ENCODE results near the gene CHCHD3. TPM values are rescaled to one million over a fixed set of nuclear protein-coding genes. Genes with fewer than 3 reads are reported as not detected.

CHCHD3 gene
- total and polyA plus RNA-seq, 4 donors = 20.1 to 78.0 (median 46.9) TPM

DNA sequence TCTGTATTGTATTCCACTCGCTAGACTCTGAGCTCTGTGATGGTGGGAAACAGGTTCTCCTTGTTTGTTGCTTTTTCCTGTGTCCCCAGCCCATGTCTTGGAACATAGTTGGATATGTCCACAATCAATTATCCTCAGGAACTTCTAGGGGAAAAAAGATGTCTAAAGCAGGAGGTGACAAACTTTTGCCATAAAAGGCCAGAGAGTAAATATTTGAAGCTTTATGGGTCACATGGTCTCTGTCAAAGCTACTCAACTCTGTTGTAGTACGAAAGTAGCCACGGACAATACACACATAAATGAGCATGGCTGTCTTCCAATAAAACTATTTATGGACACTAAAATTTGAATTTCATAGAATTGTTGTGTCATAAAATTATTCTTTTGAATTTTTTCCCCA lies 220.5 kb downstream of the CHCHD3 start:
- WGBS, 2 donors = 85 to 91% methylated on average over 3 of the region's 3 CpGs
- no peak for DNase-seq
- Histone ChIP-seq H3K27ac (ENCODE audit: low read depth in 1 of 2, low read length in 1 of 2) (no peak overlapping the region), H3K36me3 (ENCODE audit: control insufficient read depth in 4 of 4, insufficient read depth in 4 of 4, low read length in 4 of 4) (no peaks in the 10 kb centered on the region), H3K4me3 (no peak overlapping the region), H3K9me3 (ENCODE audit: control insufficient read depth in 4 of 4, insufficient read depth in 3 of 4, low read length in 3 of 4) (no peaks in the 10 kb centered on the region), H3K4me1 (ENCODE audit: control insufficient read depth in 5 of 5, insufficient read depth in 5 of 5, low read length in 5 of 5) (peaks cover 0 to 18% (median 0%) of the 10 kb centered on the region in 5 donors), H3K9ac (ENCODE audit: insufficient read depth in 1 of 2, low read length in 2 of 2) (no peak overlapping the region), H3K27me3 (ENCODE audit: control insufficient read depth in 3 of 3, insufficient read depth in 3 of 3, low read length in 2 of 3) (no peaks in the 10 kb centered on the region)
- ATAC-seq (ENCODE audit: insufficient read depth, low FRiP score) = no peak
- no peak for TF ChIP-seq CTCF (IDR thresholded peaks at IDR 0.05; ENCODE audit: control extremely low read depth, extremely low read depth)

- no peak overlapping the region for H3K9ac ChIP-seq (ENCODE audit: insufficient read depth in 1 of 2, low read length in 2 of 2)
- no peaks in the 10 kb centered on the region for H3K27me3 ChIP-seq (ENCODE audit: control insufficient read depth in 3 of 3, insufficient read depth in 3 of 3, low read length in 2 of 3)
- 47 to 78% methylated on average over 1 of the region's 1 CpG for WGBS, 2 donors
- H3K4me1 ChIP-seq (ENCODE audit: control insufficient read depth in 5 of 5, insufficient read depth in 5 of 5, low read length in 5 of 5) = peaks cover 0 to 3% (median 0%) of the 10 kb centered on the region in 5 donors
- H3K9me3 ChIP-seq (ENCODE audit: control insufficient read depth in 4 of 4, insufficient read depth in 3 of 4, low read length in 3 of 4) = no peaks in the 10 kb centered on the region
- no peaks in the 10 kb centered on the region for H3K36me3 ChIP-seq (ENCODE audit: control insufficient read depth in 4 of 4, insufficient read depth in 4 of 4, low read length in 4 of 4)
- no peak overlapping the region for H3K27ac ChIP-seq (ENCODE audit: low read depth in 1 of 2, low read length in 1 of 2)
- TF ChIP-seq CTCF (IDR thresholded peaks at IDR 0.05; ENCODE audit: control extremely low read depth, extremely low read depth) = no peak
- no peak for DNase-seq
- ATAC-seq (ENCODE audit: insufficient read depth, low FRiP score) = no peak
- no peak overlapping the region for H3K4me3 ChIP-seq
Observed at GRCh38 chr7:132859199-132859598, 222.7 kb downstream of the CHCHD3 start.

- Histone ChIP-seq H3K27ac (ENCODE audit: low read depth in 1 of 2, low read length in 1 of 2) (no peak overlapping the region), H3K4me1 (ENCODE audit: control insufficient read depth in 5 of 5, insufficient read depth in 5 of 5, low read length in 5 of 5) (peaks cover 0 to 3% (median 0%) of the 10 kb centered on the region in 5 donors), H3K9me3 (ENCODE audit: control insufficient read depth in 4 of 4, insufficient read depth in 3 of 4, low read length in 3 of 4) (no peaks in the 10 kb centered on the region), H3K27me3 (ENCODE audit: control insufficient read depth in 3 of 3, insufficient read depth in 3 of 3, low read length in 2 of 3) (no peaks in the 10 kb centered on the region), H3K4me3 (no peak overlapping the region), H3K9ac (ENCODE audit: insufficient read depth in 1 of 2, low read length in 2 of 2) (no peak overlapping the region), H3K36me3 (ENCODE audit: control insufficient read depth in 4 of 4, insufficient read depth in 4 of 4, low read length in 4 of 4) (no peaks in the 10 kb centered on the region)
- 97% methylated on average over 4 of the region's 4 CpGs for WGBS, 2 donors
- ATAC-seq (ENCODE audit: insufficient read depth, low FRiP score) (no peak), DNase-seq (no peak)
- TF ChIP-seq CTCF (IDR thresholded peaks at IDR 0.05; ENCODE audit: control extremely low read depth, extremely low read depth) = no peak
Observed at GRCh38 chr7:132858760-132859159, 223.1 kb downstream of the CHCHD3 start.

DNA sequence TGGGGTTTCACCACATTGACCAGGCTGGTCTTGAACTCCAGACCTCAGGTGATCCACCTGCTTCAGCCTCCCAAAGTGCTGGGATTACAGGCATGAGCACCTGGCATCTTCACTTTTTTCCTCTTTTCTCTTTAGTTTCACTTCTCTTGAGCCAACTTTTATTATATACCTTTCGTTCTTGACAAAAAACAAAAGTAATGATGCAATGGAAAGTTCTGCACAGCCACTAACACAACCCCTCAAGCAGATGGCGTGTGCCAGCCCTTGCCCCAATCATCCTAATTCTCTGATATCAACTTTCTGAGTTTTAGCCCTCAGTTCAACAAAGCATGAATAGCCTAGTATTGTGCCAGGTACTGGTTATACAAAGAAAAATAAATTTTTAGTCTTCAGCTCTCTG lies 223.6 kb downstream of the CHCHD3 start:
- TF ChIP-seq CTCF (IDR thresholded peaks at IDR 0.05; ENCODE audit: control extremely low read depth, extremely low read depth) = no peak
- H3K27me3 ChIP-seq (ENCODE audit: control insufficient read depth in 3 of 3, insufficient read depth in 3 of 3, low read length in 2 of 3) = no peaks in the 10 kb centered on the region
- H3K4me3 ChIP-seq = no peak overlapping the region
- ATAC-seq (ENCODE audit: insufficient read depth, low FRiP score) = no peak
- H3K36me3 ChIP-seq (ENCODE audit: control insufficient read depth in 4 of 4, insufficient read depth in 4 of 4, low read length in 4 of 4) = no peaks in the 10 kb centered on the region
- no peak overlapping the region for H3K9ac ChIP-seq (ENCODE audit: insufficient read depth in 1 of 2, low read length in 2 of 2)
- no peaks in the 10 kb centered on the region for H3K4me1 ChIP-seq (ENCODE audit: control insufficient read depth in 5 of 5, insufficient read depth in 5 of 5, low read length in 5 of 5)
- H3K27ac ChIP-seq (ENCODE audit: low read depth in 1 of 2, low read length in 1 of 2) = no peak overlapping the region
- 88 to 91% methylated on average over 2 of the region's 2 CpGs for WGBS, 2 donors
- no peaks in the 10 kb centered on the region for H3K9me3 ChIP-seq (ENCODE audit: control insufficient read depth in 4 of 4, insufficient read depth in 3 of 4, low read length in 3 of 4)
- no peak for DNase-seq

Data from lung (tissue), 12 donors.